Mononuclear cell (primary cell): Measurements from ENCODE around the gene ZNF277. TPM values are rescaled to one million over a fixed set of nuclear protein-coding genes. Genes with fewer than 3 reads are reported as not detected.

Source experiments
- H3K27me3 ChIP-seq: 2 replicates; pipeline ENCODE4 v1.6.0; 2011; ENCODE audit warnings: low read length, control low read depth; ENCODE audit not compliant: insufficient read depth
- H3K4me1 ChIP-seq: 2 replicates; pipeline ENCODE4 v1.5.1; 2011; ENCODE audit warnings: mild to moderate bottlenecking, low read length, control low read depth; ENCODE audit not compliant: insufficient read depth
- H3K4me3 ChIP-seq: 2 replicates; pipeline ENCODE4 v1.5.1; 2011; ENCODE audit warnings: mild to moderate bottlenecking, low read length, moderate library complexity
- H3K9me3 ChIP-seq: 2 replicates; pipeline ENCODE4 v1.5.1; 2011; ENCODE audit warnings: low read depth, mild to moderate bottlenecking, control low read depth, low read length
- total RNA-seq: library from RNA; depleted of rRNA; stranded (reverse); fragments of >200 nt; gene quantifications from one replicate; pipeline ENCODE4 v1.2.3, GENCODE V29; 2012

The ZNF277 gene
- total RNA-seq, 1 donor = 62.8 TPM

DNA sequence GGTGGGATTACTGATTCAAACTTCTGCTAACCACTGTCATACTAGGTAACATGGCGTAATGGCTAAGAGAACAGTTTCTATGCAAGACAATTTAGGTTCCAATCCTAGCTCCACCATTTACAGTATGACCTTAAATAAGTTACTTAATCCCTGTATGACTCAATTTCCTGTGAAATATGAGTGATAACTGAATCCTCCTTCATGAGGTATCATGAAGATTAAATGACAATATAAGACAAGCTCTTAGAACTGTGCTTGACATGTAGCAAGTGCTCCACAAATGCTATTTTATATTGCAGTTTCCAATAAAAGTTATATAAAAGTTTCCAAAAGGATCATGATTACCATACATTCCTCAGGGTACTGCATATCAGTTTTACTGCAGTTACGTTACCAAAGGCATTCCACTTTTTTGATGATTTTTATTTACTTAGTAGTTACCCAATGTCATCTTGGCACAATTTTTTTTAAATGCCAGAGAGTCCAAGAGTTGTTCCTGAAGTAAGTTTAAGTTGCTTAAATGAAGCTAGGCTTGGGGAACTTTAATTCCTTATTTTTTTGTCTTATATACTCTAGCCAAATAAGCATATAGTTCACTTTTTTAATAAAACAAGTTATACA, 7.3 kb upstream of the ZNF277 start:
- H3K4me1 ChIP-seq = peaks cover 4% of the 10 kb centered on the region
- H3K27me3 ChIP-seq = peaks cover 40% of the 10 kb centered on the region
- no peaks in the 10 kb centered on the region for H3K9me3 ChIP-seq
- no peak overlapping the region for H3K4me3 ChIP-seq

DNA sequence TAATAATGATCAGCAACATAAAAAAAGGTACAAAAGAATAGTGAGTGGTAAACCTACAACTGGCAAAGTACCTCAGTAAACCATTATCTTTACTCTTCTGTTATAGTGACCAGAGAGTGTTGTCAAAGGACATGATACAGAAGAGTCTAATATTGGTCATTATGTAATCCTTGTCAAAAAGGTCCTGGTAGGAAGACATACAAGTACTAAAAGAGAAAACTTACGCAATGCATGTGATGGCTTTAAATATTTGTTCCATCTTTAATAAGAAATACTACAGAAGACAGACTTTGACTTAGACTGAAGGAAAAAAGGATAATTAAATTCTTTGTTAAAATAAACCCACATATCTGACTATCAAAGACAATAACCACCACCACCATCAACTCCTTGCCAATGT, 6.8 kb upstream of the ZNF277 start:
- peaks cover 45% of the 10 kb centered on the region for H3K27me3 ChIP-seq
- H3K9me3 ChIP-seq = no peaks in the 10 kb centered on the region
- H3K4me1 ChIP-seq = peaks cover 10% of the 10 kb centered on the region
- no peak overlapping the region for H3K4me3 ChIP-seq

DNA sequence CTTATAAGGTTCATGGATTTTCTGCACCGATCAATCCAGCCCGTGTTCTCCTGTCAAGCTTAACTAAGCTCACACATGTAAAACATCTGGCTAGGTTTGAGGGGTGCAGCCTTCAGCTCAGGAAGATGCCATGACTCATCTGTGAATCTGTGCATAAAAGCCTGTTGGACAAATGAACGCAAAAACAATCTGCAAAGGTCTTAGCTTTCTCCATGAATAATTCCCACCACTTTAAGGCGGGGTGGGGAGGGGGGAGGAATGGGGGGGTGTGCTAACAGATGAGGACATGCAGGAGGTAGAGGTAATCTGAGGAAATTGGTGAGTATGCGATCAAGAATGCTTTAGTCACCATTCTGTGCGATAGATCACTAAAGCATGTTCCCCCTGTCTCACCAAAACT, 5.1 kb upstream of the ZNF277 start:
- peaks cover 48% of the 10 kb centered on the region for H3K27me3 ChIP-seq
- peaks cover 19% of the 10 kb centered on the region for H3K4me1 ChIP-seq
- no peaks in the 10 kb centered on the region for H3K9me3 ChIP-seq
- no peak overlapping the region for H3K4me3 ChIP-seq

DNA sequence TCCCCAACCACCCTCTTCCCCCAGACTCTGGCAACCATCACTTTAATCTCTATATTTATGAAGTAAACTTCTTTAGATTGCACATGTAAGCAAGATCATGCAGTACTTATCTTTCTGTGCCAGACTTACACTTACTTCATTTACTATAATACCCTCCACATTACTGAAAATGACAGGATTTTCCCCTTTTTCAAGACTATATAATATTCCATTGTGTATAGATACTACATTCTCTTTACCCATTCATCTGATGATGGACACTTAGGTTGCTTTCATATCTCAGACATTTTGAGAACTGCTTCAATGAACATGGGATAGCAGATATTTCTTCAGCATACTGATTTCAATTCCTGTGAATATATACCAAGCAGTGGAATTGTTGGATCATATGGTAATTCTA, 4.7 kb upstream of the ZNF277 start:
- H3K4me3 ChIP-seq = no peak overlapping the region
- H3K4me1 ChIP-seq = peaks cover 19% of the 10 kb centered on the region
- H3K27me3 ChIP-seq = peaks cover 47% of the 10 kb centered on the region
- no peaks in the 10 kb centered on the region for H3K9me3 ChIP-seq

DNA sequence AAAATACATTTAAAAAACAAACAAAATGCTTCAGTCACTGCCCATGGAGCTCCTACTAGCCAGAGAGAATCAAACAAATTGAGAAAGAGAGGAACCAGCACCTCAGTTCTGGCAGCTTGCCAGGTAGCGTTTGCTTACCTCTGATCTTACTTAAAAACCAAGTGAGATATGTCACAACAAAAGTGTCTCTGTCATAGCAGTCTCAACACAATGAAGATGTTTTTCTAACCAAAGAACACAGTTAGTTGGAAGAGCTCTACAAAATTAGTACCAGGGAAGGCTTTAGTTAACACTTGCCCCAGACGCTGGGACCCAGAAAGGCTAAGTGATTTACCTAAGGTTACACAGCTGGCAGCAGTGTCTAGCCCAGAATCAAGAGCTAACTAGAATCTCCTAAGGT, 3.7 kb upstream of the ZNF277 start:
- Histone ChIP-seq H3K27me3 (peaks cover 44% of the 10 kb centered on the region), H3K9me3 (no peaks in the 10 kb centered on the region), H3K4me3 (no peak overlapping the region), H3K4me1 (peaks cover 29% of the 10 kb centered on the region)

DNA sequence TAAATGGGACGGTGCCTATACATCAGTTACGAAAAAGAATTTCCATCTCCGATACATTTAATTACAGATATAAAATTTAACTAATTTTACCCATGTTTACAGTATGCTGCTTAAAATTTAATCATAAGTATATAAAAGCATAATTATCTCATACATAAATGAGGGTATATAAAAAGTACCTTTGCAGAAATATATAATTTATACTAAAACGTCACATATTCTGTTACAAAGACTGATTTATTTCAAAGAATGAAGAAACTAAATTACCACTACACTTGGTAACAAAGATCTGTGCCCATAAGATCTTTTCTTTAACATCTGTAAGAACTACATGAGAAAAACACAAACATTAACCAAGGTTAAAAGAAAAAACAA, 3.1 kb upstream of the ZNF277 start:
- peaks cover 44% of the 10 kb centered on the region for H3K27me3 ChIP-seq
- no peaks in the 10 kb centered on the region for H3K9me3 ChIP-seq

DNA sequence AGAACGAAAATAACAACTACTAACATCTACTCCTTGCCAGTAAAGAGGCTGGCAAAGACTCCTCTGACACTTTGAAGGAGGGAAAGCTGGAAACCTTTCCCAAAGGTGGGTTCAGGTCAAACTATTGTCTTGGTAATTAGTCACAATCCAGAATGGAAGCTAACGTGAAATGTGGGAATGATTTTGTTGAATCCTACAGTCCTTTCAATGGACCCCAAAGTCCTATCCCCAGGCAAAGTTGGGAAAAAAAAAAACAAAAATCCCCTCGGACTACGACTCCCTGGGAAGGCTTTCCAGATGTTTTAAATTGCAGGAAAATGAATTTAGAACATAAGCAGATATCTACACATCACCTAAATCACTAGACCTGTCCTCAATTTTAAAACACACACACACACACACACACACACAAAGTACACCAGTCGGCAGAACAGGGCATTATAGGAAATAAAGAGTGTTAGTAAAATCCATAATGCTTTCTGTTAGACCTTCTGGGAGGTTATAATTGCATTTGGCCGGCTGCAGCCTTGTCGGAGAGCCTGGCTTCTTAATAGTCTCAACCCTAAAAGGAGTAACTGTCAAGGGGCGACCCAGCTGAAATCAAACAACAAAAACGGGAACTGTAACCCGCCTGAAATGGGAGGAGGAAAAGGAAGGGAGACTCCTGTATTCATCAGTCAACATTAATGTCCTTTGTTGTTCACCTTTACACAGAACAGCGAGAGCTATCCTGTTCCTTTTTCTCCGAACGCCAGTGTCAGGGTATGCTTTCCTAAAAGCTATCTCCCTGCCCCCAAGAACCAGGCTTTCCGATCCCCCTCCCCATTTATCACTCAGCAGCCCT, 1.8 kb upstream of the ZNF277 start:
- no peaks in the 10 kb centered on the region for H3K9me3 ChIP-seq
- H3K4me3 ChIP-seq = peak overlapping the region; percentile 95

More for the DNA sequence above, 3.1 kb upstream of the ZNF277 start:
- peaks cover 32% of the 10 kb centered on the region for H3K4me1 ChIP-seq
- no peak overlapping the region for H3K4me3 ChIP-seq

DNA sequence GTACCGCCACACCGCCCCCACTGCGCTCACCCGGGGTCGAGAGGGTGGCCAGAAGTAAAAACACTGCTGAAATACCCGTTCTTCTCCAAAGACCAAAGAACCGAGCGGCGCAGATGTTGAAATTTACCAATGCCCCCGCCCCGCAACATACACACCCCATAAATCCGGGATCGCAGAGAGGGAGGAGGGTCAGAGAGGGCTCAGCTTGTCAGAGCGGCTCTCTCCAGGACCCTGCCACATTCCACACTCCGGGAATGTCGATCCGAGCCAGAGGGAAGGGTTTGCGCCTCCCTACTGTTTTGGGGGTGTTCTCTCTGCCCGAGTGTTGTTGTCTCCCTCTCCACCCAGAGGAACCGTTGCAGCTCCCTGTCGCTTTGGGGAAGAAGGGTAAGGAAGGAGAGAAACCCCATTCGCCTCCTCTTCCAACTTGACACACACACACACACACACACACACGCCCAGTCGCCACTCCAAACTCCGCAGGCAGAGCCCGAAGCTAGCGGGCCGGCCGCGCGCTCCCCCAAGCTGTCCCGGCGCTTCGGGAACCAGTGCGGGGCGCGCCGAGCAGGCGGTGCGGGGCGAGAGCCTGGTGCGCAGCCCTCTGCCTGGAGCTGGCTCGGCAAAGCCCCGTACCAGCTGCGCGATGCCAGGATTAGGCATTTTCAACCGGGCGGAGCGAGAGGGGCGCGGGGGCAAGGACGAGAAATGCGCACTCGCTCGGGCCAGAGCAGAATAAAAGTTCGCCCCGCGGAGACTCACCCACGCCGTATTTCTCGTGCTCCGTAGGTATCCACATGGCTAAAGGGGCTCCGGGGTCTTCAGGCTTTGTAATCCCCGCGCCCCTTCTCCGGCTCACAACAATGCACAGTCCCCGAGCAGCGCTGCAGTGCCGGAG, 905 bp upstream of the ZNF277 start:
- H3K4me1 ChIP-seq = peaks cover 32% of the 10 kb centered on the region
- no peaks in the 10 kb centered on the region for H3K9me3 ChIP-seq
- H3K27me3 ChIP-seq = peaks cover 41% of the 10 kb centered on the region
- peak overlapping the region; percentile 95 for H3K4me3 ChIP-seq

More for the DNA sequence above, 1.8 kb upstream of the ZNF277 start:
- peaks cover 44% of the 10 kb centered on the region for H3K27me3 ChIP-seq
- peaks cover 32% of the 10 kb centered on the region for H3K4me1 ChIP-seq

DNA sequence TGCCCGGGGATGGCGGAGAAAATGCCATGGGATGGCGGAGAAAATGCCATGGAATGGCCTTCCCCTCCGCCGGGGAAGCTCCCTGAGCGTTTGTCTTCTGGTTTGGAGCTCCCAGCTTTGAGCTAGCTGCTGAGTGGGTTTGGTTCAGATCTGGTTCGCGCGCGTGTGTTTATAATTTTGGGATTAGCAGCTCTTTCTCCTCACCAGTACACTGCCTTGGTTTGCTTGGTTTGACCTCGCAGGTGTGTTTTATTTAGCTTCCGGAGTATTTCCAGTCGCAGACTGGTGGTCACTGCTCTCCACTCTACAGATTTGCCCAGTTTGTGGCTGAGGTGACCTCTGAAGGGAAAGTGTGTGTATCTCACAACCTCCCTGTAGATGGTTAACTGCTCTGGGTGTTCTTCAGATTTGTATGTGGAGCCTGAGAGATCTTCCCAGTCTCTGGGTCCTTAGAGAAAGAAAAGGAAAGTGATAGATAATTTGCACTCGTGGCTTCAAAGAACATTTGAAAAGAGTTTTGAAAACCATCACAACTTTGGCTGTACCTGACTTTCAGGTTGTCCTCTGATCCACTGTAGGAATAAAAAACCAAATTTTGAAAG, 597 bp downstream of the ZNF277 start:
- Histone ChIP-seq H3K4me3 (peak overlapping the region; percentile 95), H3K4me1 (peaks cover 36% of the 10 kb centered on the region), H3K27me3 (peaks cover 28% of the 10 kb centered on the region), H3K9me3 (no peaks in the 10 kb centered on the region)

DNA sequence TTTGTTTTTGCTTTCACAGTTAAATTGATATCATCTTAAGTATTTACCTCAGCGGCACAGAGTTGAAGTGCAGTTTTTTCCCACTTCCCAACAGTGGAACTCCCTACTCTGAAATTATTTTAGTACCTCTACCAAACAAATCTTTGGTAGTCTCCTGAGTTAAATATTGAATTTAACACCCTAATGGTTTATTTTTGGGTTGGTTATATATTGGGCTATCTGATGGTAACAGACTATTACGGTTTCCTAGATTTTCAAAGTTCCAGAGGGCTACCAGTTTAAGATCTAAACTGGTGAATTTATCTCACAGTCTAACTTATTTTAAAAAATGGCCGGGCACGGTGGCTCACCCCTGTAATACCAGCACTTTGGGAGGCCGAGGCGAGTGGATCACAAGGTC, 1.3 kb downstream of the ZNF277 start:
- no peaks in the 10 kb centered on the region for H3K9me3 ChIP-seq
- H3K4me3 ChIP-seq = no peak overlapping the region
- H3K27me3 ChIP-seq = peaks cover 22% of the 10 kb centered on the region
- peaks cover 36% of the 10 kb centered on the region for H3K4me1 ChIP-seq

DNA sequence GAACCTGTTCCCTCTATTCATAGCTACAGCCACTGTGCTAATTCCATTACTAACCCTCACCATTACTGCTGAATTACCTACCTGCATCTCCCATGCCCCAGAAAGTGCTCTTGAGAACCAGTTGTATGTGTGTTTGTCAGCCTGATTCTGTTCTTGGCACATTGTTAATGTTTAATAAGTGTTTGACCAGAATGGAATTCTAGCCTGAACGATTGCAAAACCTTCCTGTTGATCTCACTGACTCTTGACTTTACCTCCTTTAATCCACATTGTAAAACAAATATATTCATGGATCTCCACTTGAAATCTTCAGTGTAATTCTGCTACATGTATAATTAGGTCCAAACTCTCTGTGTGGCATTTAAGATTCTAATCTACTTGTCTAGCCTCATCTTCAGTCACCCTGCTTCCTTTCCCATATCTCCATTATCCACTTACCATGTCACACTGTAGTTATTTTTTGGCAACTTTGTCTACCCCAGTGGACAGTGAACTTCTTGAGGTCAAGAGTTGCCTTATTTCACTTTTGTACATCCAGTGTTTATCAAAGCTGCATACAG, 4.9 kb downstream of the ZNF277 start:
- H3K4me1 ChIP-seq = peaks cover 17% of the 10 kb centered on the region
- no peaks in the 10 kb centered on the region for H3K27me3 ChIP-seq
- no peaks in the 10 kb centered on the region for H3K9me3 ChIP-seq
- H3K4me3 ChIP-seq = no peak overlapping the region

DNA sequence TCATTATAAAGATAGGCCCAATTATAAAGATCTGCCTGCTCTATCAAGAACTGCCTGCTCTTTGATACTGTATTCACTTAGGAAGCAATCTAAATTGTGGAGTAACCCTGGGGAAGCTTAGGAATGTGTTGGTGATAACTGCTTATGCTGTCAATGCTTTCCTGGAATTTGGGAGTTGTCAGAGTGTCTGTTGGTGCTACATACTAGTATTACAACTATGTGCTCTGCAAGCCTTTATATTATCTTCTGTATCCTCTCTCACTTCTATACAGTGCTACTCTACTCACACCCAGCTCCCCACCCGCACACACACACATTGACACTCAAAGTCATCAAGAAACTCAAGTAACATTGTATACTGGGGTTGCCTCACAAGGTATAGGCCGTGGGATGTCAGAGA, 6.1 kb downstream of the ZNF277 start:
- H3K4me3 ChIP-seq = no peak overlapping the region
- H3K27me3 ChIP-seq = no peaks in the 10 kb centered on the region
- peaks cover 10% of the 10 kb centered on the region for H3K4me1 ChIP-seq
- no peaks in the 10 kb centered on the region for H3K9me3 ChIP-seq

DNA sequence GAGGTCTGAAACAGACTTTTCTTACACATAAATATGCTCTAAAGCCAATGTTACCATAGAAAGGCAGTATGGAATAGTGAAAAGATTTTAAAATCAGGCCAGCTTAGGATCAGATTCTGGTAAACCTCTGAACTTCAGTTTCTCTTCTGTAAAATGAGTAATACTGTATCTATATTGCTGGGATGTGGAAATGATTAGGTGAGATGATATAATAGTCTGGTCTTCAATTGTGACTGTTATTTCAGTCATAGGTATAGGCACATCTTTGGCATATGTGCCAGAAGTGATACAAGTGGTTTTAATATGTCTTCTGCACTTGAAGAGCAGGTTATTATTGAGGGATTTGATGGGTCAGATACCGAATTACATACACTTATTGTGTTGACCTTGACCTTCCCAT, 7.2 kb downstream of the ZNF277 start:
- Histone ChIP-seq H3K27me3 (no peaks in the 10 kb centered on the region), H3K4me1 (peaks cover 5% of the 10 kb centered on the region), H3K9me3 (no peaks in the 10 kb centered on the region), H3K4me3 (no peak overlapping the region)

DNA sequence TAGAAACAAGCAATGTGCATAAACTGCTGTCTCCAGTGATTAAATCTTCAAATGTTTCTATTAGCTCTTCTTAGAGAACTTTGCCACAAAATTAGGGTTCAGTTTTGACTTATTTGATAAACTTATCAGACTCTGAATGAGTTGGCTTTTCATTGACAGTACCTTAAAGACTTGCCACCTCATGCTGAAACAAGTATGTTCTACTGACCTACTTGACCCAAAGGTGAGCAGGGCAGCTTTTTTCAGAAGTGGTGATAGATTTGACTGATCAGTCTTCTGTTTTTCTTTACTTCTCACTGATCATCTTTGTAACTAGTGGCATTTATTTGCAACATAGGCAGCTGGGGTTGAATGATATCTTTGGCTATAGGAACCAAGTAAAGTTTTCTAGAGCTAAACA, 7.8 kb downstream of the ZNF277 start:
- no peaks in the 10 kb centered on the region for H3K27me3 ChIP-seq
- peaks cover 5% of the 10 kb centered on the region for H3K4me1 ChIP-seq
- H3K4me3 ChIP-seq = no peak overlapping the region
- H3K9me3 ChIP-seq = no peaks in the 10 kb centered on the region
